ENCODE data around the gene STAT1.

GRCh38 chr2:190988910-190989309 is 25.1 kb downstream of the STAT1 start:
- TF ChIP-seq CTCF (IDR thresholded peaks at IDR 0.05) (no peak), REST (IDR thresholded peaks at IDR 0.05; ENCODE audit: insufficient read depth in 1 of 2, low read depth in 2 of 2, low read length in 1 of 2) (no peak), POLR2AphosphoS5 (IDR thresholded peaks at IDR 0.05; ENCODE audit: low read depth, low read length) (no peak)
